HUES48 (cell line): ENCODE measurements around the gene MIR17HG.
A peak's percentile ranks its signal among the peaks of the same experiment; 100 is the strongest.

Experiments used
- H3K27ac ChIP-seq: one replicate; pipeline ENCODE4 v1.7.0; 2013; ENCODE audit warnings: low read depth, low read length, inconsistent platforms
- H3K27me3 ChIP-seq: 2 replicates; pipeline ENCODE4 v1.6.1; 2013; ENCODE audit warnings: mild to moderate bottlenecking, low read length; ENCODE audit not compliant: control insufficient read depth, insufficient read depth
- H3K36me3 ChIP-seq: 2 replicates; pipeline ENCODE4 v1.6.1; 2013; ENCODE audit warnings: low read length; ENCODE audit not compliant: control insufficient read depth, insufficient read depth
- H3K4me1 ChIP-seq: 2 replicates; pipeline ENCODE4 v1.6.1; 2013; ENCODE audit warnings: mild to moderate bottlenecking, low read length; ENCODE audit not compliant: control insufficient read depth, insufficient read depth
- H3K4me3 ChIP-seq: 2 replicates; pipeline ENCODE4 v1.5.1; 2013; ENCODE audit warnings: mild to moderate bottlenecking, low read depth, low read length
- H3K9ac ChIP-seq: 2 replicates; pipeline ENCODE4 v1.6.1; 2013; ENCODE audit warnings: mild to moderate bottlenecking, low read depth, low read length, moderate library complexity
- H3K9me3 ChIP-seq: 2 replicates; pipeline ENCODE4 v1.6.1; 2013; ENCODE audit warnings: low read length; ENCODE audit not compliant: control insufficient read depth, insufficient read depth

Gene MIR17HG

GRCh38 chr13:91355826-91356710 lies 8.6 kb downstream of the MIR17HG start:
- H3K27me3 ChIP-seq = no peaks in the 10 kb centered on the region
- no peaks in the 10 kb centered on the region for H3K9me3 ChIP-seq
- no peak overlapping the region for H3K9ac ChIP-seq
- H3K27ac ChIP-seq = peak overlapping the region; percentile 62
- H3K36me3 ChIP-seq = peaks cover 68% of the 10 kb centered on the region
- H3K4me1 ChIP-seq = peaks cover 7% of the 10 kb centered on the region
- H3K4me3 ChIP-seq = no peak overlapping the region

GRCh38 chr13:91356919-91357612 lies 9.6 kb downstream of the MIR17HG start:
- Histone ChIP-seq H3K36me3 (peaks cover 58% of the 10 kb centered on the region), H3K9me3 (no peaks in the 10 kb centered on the region), H3K9ac (no peak overlapping the region), H3K4me1 (no peaks in the 10 kb centered on the region; the same call in 1 of the 2 replicates), H3K27me3 (no peaks in the 10 kb centered on the region), H3K4me3 (no peak overlapping the region), H3K27ac (peak overlapping the region; percentile 29)

- peaks cover 51% of the 10 kb centered on the region for H3K36me3 ChIP-seq
Observed at GRCh38 chr13:91357613-91358386, 10.3 kb downstream of the MIR17HG start.

GRCh38 chr13:91358387-91358782 lies 10.9 kb downstream of the MIR17HG start:
- H3K36me3 ChIP-seq = peaks cover 45% of the 10 kb centered on the region
- H3K27ac ChIP-seq = peak overlapping the region; percentile 17

More at GRCh38 chr13:91357613-91358386, 10.3 kb downstream of the MIR17HG start:
- H3K27ac ChIP-seq = peak overlapping the region; percentile 17
- no peaks in the 10 kb centered on the region for H3K27me3 ChIP-seq
- no peaks in the 10 kb centered on the region for H3K9me3 ChIP-seq
- no peak overlapping the region for H3K9ac ChIP-seq
- H3K4me3 ChIP-seq = no peak overlapping the region
- H3K4me1 ChIP-seq = no peaks in the 10 kb centered on the region

GRCh38 chr13:91359111-91359510 lies 11.6 kb downstream of the MIR17HG start:
- Histone ChIP-seq H3K36me3 (peaks cover 38% of the 10 kb centered on the region), H3K4me3 (no peak overlapping the region), H3K9ac (no peak overlapping the region), H3K9me3 (no peaks in the 10 kb centered on the region), H3K27me3 (no peaks in the 10 kb centered on the region), H3K4me1 (no peaks in the 10 kb centered on the region), H3K27ac (no peak overlapping the region)

More at GRCh38 chr13:91358387-91358782, 10.9 kb downstream of the MIR17HG start:
- no peak overlapping the region for H3K9ac ChIP-seq
- H3K4me1 ChIP-seq = no peaks in the 10 kb centered on the region
- H3K9me3 ChIP-seq = no peaks in the 10 kb centered on the region
- no peak overlapping the region for H3K4me3 ChIP-seq
- H3K27me3 ChIP-seq = no peaks in the 10 kb centered on the region

- Histone ChIP-seq H3K4me3 (no peak overlapping the region), H3K4me1 (no peaks in the 10 kb centered on the region), H3K9me3 (no peaks in the 10 kb centered on the region), H3K27me3 (no peaks in the 10 kb centered on the region), H3K27ac (peak overlapping the region; percentile 33), H3K36me3 (peaks cover 32% of the 10 kb centered on the region), H3K9ac (no peak overlapping the region)
Observed at GRCh38 chr13:91359631-91360030, 12.1 kb downstream of the MIR17HG start.

GRCh38 chr13:91360246-91360751 lies 12.8 kb downstream of the MIR17HG start:
- Histone ChIP-seq H3K27me3 (no peaks in the 10 kb centered on the region), H3K4me3 (no peak overlapping the region), H3K9ac (no peak overlapping the region), H3K36me3 (peaks cover 26% of the 10 kb centered on the region), H3K4me1 (no peaks in the 10 kb centered on the region), H3K9me3 (no peaks in the 10 kb centered on the region), H3K27ac (peak overlapping the region; percentile 45)

GRCh38 chr13:91361755-91362271 lies 14.3 kb downstream of the MIR17HG start:
- Histone ChIP-seq H3K4me3 (no peak overlapping the region), H3K9me3 (no peaks in the 10 kb centered on the region), H3K4me1 (no peaks in the 10 kb centered on the region), H3K27ac (no peak overlapping the region), H3K27me3 (no peaks in the 10 kb centered on the region), H3K9ac (no peak overlapping the region), H3K36me3 (peaks cover 11% of the 10 kb centered on the region)

GRCh38 chr13:91362908-91363307 lies 15.4 kb downstream of the MIR17HG start:
- Histone ChIP-seq H3K9me3 (no peaks in the 10 kb centered on the region), H3K9ac (no peak overlapping the region), H3K4me1 (no peaks in the 10 kb centered on the region), H3K36me3 (no peaks in the 10 kb centered on the region; the same call in none of the 2 replicates), H3K27ac (no peak overlapping the region), H3K4me3 (no peak overlapping the region), H3K27me3 (no peaks in the 10 kb centered on the region)

- no peak overlapping the region for H3K27ac ChIP-seq
Observed at GRCh38 chr13:91368101-91368500, 20.6 kb downstream of the MIR17HG start.

More at GRCh38 chr13:91368101-91368500, 20.6 kb downstream of the MIR17HG start:
- Histone ChIP-seq H3K27me3 (no peaks in the 10 kb centered on the region), H3K36me3 (no peaks in the 10 kb centered on the region), H3K4me1 (no peaks in the 10 kb centered on the region; the same call in 1 of the 2 replicates), H3K9me3 (no peaks in the 10 kb centered on the region), H3K9ac (no peak overlapping the region), H3K4me3 (no peak overlapping the region)
